Natural killer cell (primary cell): Measurements from ENCODE around the gene DCXR. TPM values are rescaled to one million over a fixed set of nuclear protein-coding genes. Genes with fewer than 3 reads are reported as not detected.

Source experiments
- ATAC-seq, 3 donors: fragments of 150-1000 bp in 2 of 3; fragments of 200-7000 bp in 1 of 3; cut with Tn5 transposase; 1 replicate in 1 of 3; 2 replicates in 2 of 3; pipeline ENCODE4 v1.10.0; 2021; ENCODE audit warnings: mild to moderate bottlenecking in 2 of 3, moderate library complexity in 2 of 3
- DNase-seq, 2 donors: peaks; one replicate each; pipeline versions ENCODE4 v3.0.0 to v3.0.0-alpha.2; 2013 to 2021; ENCODE audit warnings: mixed read lengths in 1 of 2
- H3K27ac ChIP-seq: one replicate; pipeline ENCODE4 v1.5.1; 2013; ENCODE audit warnings: mild to moderate bottlenecking, low read length
- H3K27me3 ChIP-seq: one replicate; pipeline ENCODE4 v1.6.1; 2013; ENCODE audit warnings: low read length; ENCODE audit not compliant: control insufficient read depth, insufficient read depth
- H3K36me3 ChIP-seq: one replicate; pipeline ENCODE4 v1.6.1; 2013; ENCODE audit warnings: low read length; ENCODE audit not compliant: control insufficient read depth, insufficient read depth
- H3K4me1 ChIP-seq: one replicate; pipeline ENCODE4 v1.6.1; 2013; ENCODE audit warnings: low read length; ENCODE audit not compliant: control insufficient read depth, insufficient read depth
- H3K4me3 ChIP-seq: one replicate; pipeline ENCODE4 v1.5.1; 2013; ENCODE audit warnings: low read length
- H3K9me3 ChIP-seq: one replicate; pipeline ENCODE4 v1.6.1; 2013; ENCODE audit warnings: low read length; ENCODE audit not compliant: control insufficient read depth, insufficient read depth
- H3K27ac Mint-ChIP-seq, 2 donors: one replicate each; pipeline ENCODE4 v1.8.0; 2022; ENCODE audit warnings: mild to moderate bottlenecking in 2 of 2, mixed read lengths in 2 of 2, moderate library complexity in 1 of 2
- H3K27me3 Mint-ChIP-seq, 2 donors: one replicate each; pipeline ENCODE4 v1.8.0; 2022; ENCODE audit warnings: low read depth in 2 of 2, mixed read lengths in 2 of 2
- H3K36me3 Mint-ChIP-seq: one replicate; pipeline ENCODE4 v1.8.0; 2022; ENCODE audit warnings: mixed read lengths
- H3K4me1 Mint-ChIP-seq, 2 donors: one replicate each; pipeline ENCODE4 v1.8.0; 2022; ENCODE audit warnings: mixed read lengths in 2 of 2
- H3K4me3 Mint-ChIP-seq: one replicate; pipeline ENCODE4 v1.8.0; 2022; ENCODE audit warnings: mild to moderate bottlenecking, moderate library complexity, mixed read lengths
- H3K9me3 Mint-ChIP-seq, 2 donors: one replicate each; pipeline ENCODE4 v1.8.0; 2022; ENCODE audit warnings: mixed read lengths in 2 of 2
- CTCF ChIP-seq: fragments of 200-600 bp; IDR thresholded peaks from one replicate; pipeline ENCODE4 v1.8.0; 2022; ENCODE audit warnings: antibody characterized with exemption
- WGBS: methylation state at CpG from one replicate; pipeline ENCODE4 v1.1.7; 2013; ENCODE audit warnings: missing lambda C conversion rate; ENCODE audit not compliant: insufficient coverage; 5-methylcytosine and 5-hydroxymethylcytosine counted together
- intact Hi-C: fragments of 100-400 bp; cut with micrococcal nuclease; formaldehyde crosslinking; loops from one replicate; pipeline ENCODE4 v1.14.2; 2022
- total RNA-seq, 4 donors: library from RNA; stranded (reverse); fragments of 120-200 nt in 1 of 4; gene quantifications; one replicate each; pipeline versions ENCODE4 v1.2.3 to v1.2.4, GENCODE V29; 2013 to 2022

Gene DCXR
- total RNA-seq, 3 donors from 2014 or later (not counting 1 experiment from before 2014, with no cell fraction given): 93.9 to 171 (median 145) TPM

- no peak overlapping the region for H3K27ac Mint-ChIP-seq
These were observed 45.0 kb upstream of the DCXR start for GRCh38 chr17:82082456-82082855.

GRCh38 chr17:82081966-82082365, 44.5 kb upstream of the DCXR start:
- Histone ChIP-seq H3K4me1 (no peaks in the 10 kb centered on the region), H3K27me3 (no peaks in the 10 kb centered on the region), H3K27ac (no peak overlapping the region), H3K4me3 (no peak overlapping the region), H3K9me3 (no peaks in the 10 kb centered on the region), H3K36me3 (peaks cover 51% of the 10 kb centered on the region)
- 96% methylated on average over 22 of the region's 22 CpGs for WGBS
- intact Hi-C loops: no loop called here
- Mint-ChIP-seq H3K9me3 (no peaks in the 10 kb centered on the region), H3K27me3 (no peaks in the 10 kb centered on the region), H3K36me3 (no peaks in the 10 kb centered on the region), H3K27ac (no peak overlapping the region), H3K4me1 (no peaks in the 10 kb centered on the region), H3K4me3 (no peak overlapping the region)
- no peak for TF ChIP-seq CTCF
- DNase-seq (no peak), ATAC-seq (no peak)

More at GRCh38 chr17:82082456-82082855, 45.0 kb upstream of the DCXR start:
- Histone ChIP-seq H3K36me3 (peaks cover 52% of the 10 kb centered on the region), H3K4me3 (no peak overlapping the region), H3K4me1 (no peaks in the 10 kb centered on the region), H3K27me3 (no peaks in the 10 kb centered on the region), H3K9me3 (no peaks in the 10 kb centered on the region), H3K27ac (no peak overlapping the region)
- intact Hi-C loops: no loop called here
- Mint-ChIP-seq H3K27me3 (no peaks in the 10 kb centered on the region), H3K9me3 (no peaks in the 10 kb centered on the region), H3K4me3 (no peak overlapping the region), H3K4me1 (no peaks in the 10 kb centered on the region), H3K36me3 (no peaks in the 10 kb centered on the region)
- ATAC-seq (no peak), DNase-seq (no peak)
- TF ChIP-seq CTCF: no peak
- 92% methylated on average over 19 of the region's 19 CpGs for WGBS

- H3K36me3 Mint-ChIP-seq: no peaks in the 10 kb centered on the region
- H3K27ac Mint-ChIP-seq: no peak overlapping the region
- WGBS: 95% methylated on average over 19 of the region's 20 CpGs
These were observed 44.0 kb upstream of the DCXR start for GRCh38 chr17:82081546-82081945.

More at GRCh38 chr17:82081546-82081945, 44.0 kb upstream of the DCXR start:
- no peak overlapping the region for H3K4me3 Mint-ChIP-seq
- Histone ChIP-seq H3K4me1 (no peaks in the 10 kb centered on the region), H3K36me3 (peaks cover 47% of the 10 kb centered on the region), H3K27ac (no peak overlapping the region), H3K27me3 (no peaks in the 10 kb centered on the region), H3K4me3 (no peak overlapping the region), H3K9me3 (no peaks in the 10 kb centered on the region)
- H3K4me1 Mint-ChIP-seq: no peaks in the 10 kb centered on the region
- ATAC-seq: no peak
- TF ChIP-seq CTCF: no peak
- intact Hi-C loops: no loop called here
- H3K9me3 Mint-ChIP-seq: no peaks in the 10 kb centered on the region
- no peaks in the 10 kb centered on the region for H3K27me3 Mint-ChIP-seq
- no peak for DNase-seq
